Sigmoid colon (tissue), 7 donors: ENCODE measurements around the gene IFIT1B. TPM values are rescaled to one million over a fixed set of nuclear protein-coding genes. Genes with fewer than 3 reads are reported as not detected.

Experiments used
- DNase-seq: peaks from one replicate; pipeline ENCODE4 v3.0.0-alpha.2; 2019
- H3K27ac ChIP-seq, 4 donors: fragments of 200-600 bp; sonication (generic); one replicate each; pipeline ENCODE4 v1.5.1; 2016 to 2019; ENCODE audit warnings: mild to moderate bottlenecking in 1 of 4
- H3K27me3 ChIP-seq, 3 donors: fragments of 200-600 bp; sonication (generic); one replicate each; pipeline ENCODE4 v1.5.1; 2019; ENCODE audit warnings: mild to moderate bottlenecking in 1 of 3
- H3K36me3 ChIP-seq, 4 donors: fragments of 200-600 bp; sonication (generic); one replicate each; pipeline ENCODE4 v1.5.1; 2016 to 2019
- H3K4me1 ChIP-seq, 4 donors: fragments of 200-600 bp; sonication (generic); one replicate each; pipeline ENCODE4 v1.5.1; 2017 to 2019
- H3K4me3 ChIP-seq, 4 donors: fragments of 200-600 bp; sonication (generic); one replicate each; pipeline ENCODE4 v1.5.1; 2017 to 2019; ENCODE audit warnings: mild to moderate bottlenecking in 2 of 4, moderate library complexity in 1 of 4
- H3K9me3 ChIP-seq, 4 donors: fragments of 200-600 bp in 3 of 4; sonication (generic) in 3 of 4; one replicate each; pipeline versions ENCODE4 v1.5.1 to v1.6.1; 2013 to 2019
- CTCF ChIP-seq, 4 experiments: fragments of 450-650 bp in 3 of 4; fragments of 200-600 bp in 1 of 4; IDR thresholded peaks; one replicate each; pipeline ENCODE4 v1.5.1; 2016 to 2019; ENCODE audit warnings: antibody characterized with exemption in 4 of 4, mild to moderate bottlenecking in 3 of 4, moderate library complexity in 2 of 4
- EP300 ChIP-seq, 4 donors: sonication (generic); formaldehyde crosslinking; IDR thresholded peaks; one replicate each; pipeline ENCODE4 v1.6.1; 2017; ENCODE audit warnings: antibody characterized with exemption in 4 of 4
- POLR2A ChIP-seq, 2 donors: fragments of 450-650 bp; IDR thresholded peaks; one replicate each; pipeline ENCODE4 v1.6.1; 2016; ENCODE audit warnings: antibody characterized with exemption in 2 of 2, mild to moderate bottlenecking in 2 of 2, moderate library complexity in 2 of 2
- POLR2AphosphoS5 ChIP-seq, 4 donors: sonication (generic); formaldehyde crosslinking; IDR thresholded peaks; one replicate each; pipeline ENCODE4 v1.6.1; 2017; ENCODE audit warnings: antibody characterized with exemption in 4 of 4
- WGBS, 2 donors: extraction: QIAGEN DNeasy Blood & Tissue Kit; methylation state at CpG; one replicate each; pipeline ENCODE4 v1.1.7; 2013; 5-methylcytosine and 5-hydroxymethylcytosine counted together
- intact Hi-C: fragments of 100-400 bp; cut with DNase I; formaldehyde crosslinking; loops from one replicate; pipeline ENCODE4 v1.15.1; 2023
- polyA plus RNA-seq, 3 donors: library from polyadenylated mRNA; stranded (reverse); fragments of 200-250 nt; gene quantifications; one replicate each; pipeline ENCODE4 v1.2.3, GENCODE V29; 2013
- total RNA-seq, 4 donors: library from RNA; depleted of rRNA; stranded (reverse); fragments of >200 nt; gene quantifications; one replicate each; pipeline ENCODE4 v1.1.0, GENCODE V29; 2016
- donor health status: healthy with polysubstance abuse.
- donor health status: Bipolar disorder and iron deficiency.
- donor health status: healthy.

IFIT1B gene
- total and polyA plus RNA-seq, 7 donors, result not detected

GRCh38 chr10:89371079-89371478 is 6.8 kb upstream of the IFIT1B start:
- no peaks in the 10 kb centered on the region for H3K36me3 ChIP-seq
- no peak for DNase-seq
- intact Hi-C loops, result no loop called here
- no peak overlapping the region for H3K27ac ChIP-seq
- H3K4me3 ChIP-seq, result no peak overlapping the region
- no peaks in the 10 kb centered on the region for H3K27me3 ChIP-seq
- TF ChIP-seq CTCF (IDR thresholded peaks at IDR 0.05) (no peak), POLR2AphosphoS5 (IDR thresholded peaks at IDR 0.05) (no peak), EP300 (IDR thresholded peaks at IDR 0.05) (no peak), POLR2A (IDR thresholded peaks at IDR 0.05) (no peak)
- peaks cover 0 to 37% (median 27%) of the 10 kb centered on the region in 4 donors for H3K4me1 ChIP-seq
- no peaks in the 10 kb centered on the region for H3K9me3 ChIP-seq

- intact Hi-C loops, result no loop called here
- DNase-seq, result no peak
- no peak for TF ChIP-seq EP300 (IDR thresholded peaks at IDR 0.05)
- no peak for TF ChIP-seq CTCF (IDR thresholded peaks at IDR 0.05)
- TF ChIP-seq POLR2AphosphoS5 (IDR thresholded peaks at IDR 0.05), result no peak
- WGBS, 2 donors, result 70 to 76% methylated on average over 3 of the region's 3 CpGs
- Histone ChIP-seq H3K4me3 (no peak overlapping the region), H3K4me1 (peaks cover 0 to 37% (median 27%) of the 10 kb centered on the region in 4 donors), H3K27me3 (no peaks in the 10 kb centered on the region), H3K36me3 (no peaks in the 10 kb centered on the region), H3K27ac (no peak overlapping the region), H3K9me3 (no peaks in the 10 kb centered on the region)
Measured at GRCh38 chr10:89371987-89372386, 5.9 kb upstream of the IFIT1B start.

- Histone ChIP-seq H3K27me3 (no peaks in the 10 kb centered on the region), H3K27ac (peak overlapping the region; percentile 69 to 79 (median 76)), H3K9me3 (no peaks in the 10 kb centered on the region), H3K4me1 (peaks cover 0 to 23% (median 20%) of the 10 kb centered on the region in 4 donors), H3K4me3 (no peak overlapping the region), H3K36me3 (no peaks in the 10 kb centered on the region)
- TF ChIP-seq CTCF (IDR thresholded peaks at IDR 0.05) (no peak), POLR2A (IDR thresholded peaks at IDR 0.05) (no peak), POLR2AphosphoS5 (IDR thresholded peaks at IDR 0.05) (peak; percentile 52 to 70 (median 63))
- 5 to 40% methylated on average over 3 of the region's 3 CpGs for WGBS, 2 donors
- intact Hi-C loops, result no loop called here
- peak; percentile 95 for DNase-seq
Measured at GRCh38 chr10:89373916-89374711, 3.7 kb upstream of the IFIT1B start.

- H3K9me3 ChIP-seq, result no peaks in the 10 kb centered on the region
- no peak overlapping the region for H3K4me3 ChIP-seq
- H3K4me1 ChIP-seq, result peaks cover 0 to 20% (median 18%) of the 10 kb centered on the region in 4 donors
- intact Hi-C loops, result no loop called here
- peak overlapping the region; percentile 69 to 79 (median 76) for H3K27ac ChIP-seq
- H3K36me3 ChIP-seq, result no peaks in the 10 kb centered on the region
- no peak for TF ChIP-seq POLR2AphosphoS5 (IDR thresholded peaks at IDR 0.05)
- no peak for TF ChIP-seq POLR2A (IDR thresholded peaks at IDR 0.05)
- H3K27me3 ChIP-seq, result no peaks in the 10 kb centered on the region
- DNase-seq, result no peak
Measured at GRCh38 chr10:89374713-89375141, 3.1 kb upstream of the IFIT1B start.

- intact Hi-C loops, result no loop called here
- TF ChIP-seq POLR2A (IDR thresholded peaks at IDR 0.05) (no peak), POLR2AphosphoS5 (IDR thresholded peaks at IDR 0.05) (no peak), EP300 (IDR thresholded peaks at IDR 0.05) (no peak), CTCF (IDR thresholded peaks at IDR 0.05) (no peak)
- DNase-seq, result no peak
Measured at GRCh38 chr10:89379103-89379502, 1.2 kb downstream of the IFIT1B start.

More at GRCh38 chr10:89379103-89379502, 1.2 kb downstream of the IFIT1B start:
- H3K27ac ChIP-seq, result no peak overlapping the region
- H3K4me3 ChIP-seq, result no peak overlapping the region
- no peaks in the 10 kb centered on the region for H3K27me3 ChIP-seq
- H3K36me3 ChIP-seq, result no peaks in the 10 kb centered on the region
- no peaks in the 10 kb centered on the region for H3K9me3 ChIP-seq
- peaks cover 0 to 11% (median 9%) of the 10 kb centered on the region in 4 donors for H3K4me1 ChIP-seq
